Stimulated activated naive CD8-positive, alpha-beta T cell treated with anti-CD3 and anti-CD28 coated beads, Interleukin-15, Interleukin-2, amounts not matched to agents 100 ng/mL and 50 ng/mL, for 24 hours (primary cell): ENCODE measurements around the gene CLCN6.

ENCODE experiments used
- H3K27ac Mint-ChIP-seq: one replicate; pipeline ENCODE4 v1.8.0; 2021; ENCODE audit warnings: mild to moderate bottlenecking, mixed read lengths
- H3K27me3 Mint-ChIP-seq: one replicate; pipeline ENCODE4 v1.8.0; 2021; ENCODE audit warnings: mixed read lengths
- H3K36me3 Mint-ChIP-seq: one replicate; pipeline ENCODE4 v1.8.0; 2021; ENCODE audit warnings: low read depth, mixed read lengths
- H3K4me1 Mint-ChIP-seq: one replicate; pipeline ENCODE4 v1.8.0; 2021; ENCODE audit warnings: low read depth, mixed read lengths
- H3K4me3 Mint-ChIP-seq: one replicate; pipeline ENCODE4 v1.8.0; 2021; ENCODE audit warnings: mild to moderate bottlenecking, mixed read lengths
- H3K9me3 Mint-ChIP-seq: one replicate; pipeline ENCODE4 v1.8.0; 2021; ENCODE audit warnings: mixed read lengths

Gene CLCN6, protein sequence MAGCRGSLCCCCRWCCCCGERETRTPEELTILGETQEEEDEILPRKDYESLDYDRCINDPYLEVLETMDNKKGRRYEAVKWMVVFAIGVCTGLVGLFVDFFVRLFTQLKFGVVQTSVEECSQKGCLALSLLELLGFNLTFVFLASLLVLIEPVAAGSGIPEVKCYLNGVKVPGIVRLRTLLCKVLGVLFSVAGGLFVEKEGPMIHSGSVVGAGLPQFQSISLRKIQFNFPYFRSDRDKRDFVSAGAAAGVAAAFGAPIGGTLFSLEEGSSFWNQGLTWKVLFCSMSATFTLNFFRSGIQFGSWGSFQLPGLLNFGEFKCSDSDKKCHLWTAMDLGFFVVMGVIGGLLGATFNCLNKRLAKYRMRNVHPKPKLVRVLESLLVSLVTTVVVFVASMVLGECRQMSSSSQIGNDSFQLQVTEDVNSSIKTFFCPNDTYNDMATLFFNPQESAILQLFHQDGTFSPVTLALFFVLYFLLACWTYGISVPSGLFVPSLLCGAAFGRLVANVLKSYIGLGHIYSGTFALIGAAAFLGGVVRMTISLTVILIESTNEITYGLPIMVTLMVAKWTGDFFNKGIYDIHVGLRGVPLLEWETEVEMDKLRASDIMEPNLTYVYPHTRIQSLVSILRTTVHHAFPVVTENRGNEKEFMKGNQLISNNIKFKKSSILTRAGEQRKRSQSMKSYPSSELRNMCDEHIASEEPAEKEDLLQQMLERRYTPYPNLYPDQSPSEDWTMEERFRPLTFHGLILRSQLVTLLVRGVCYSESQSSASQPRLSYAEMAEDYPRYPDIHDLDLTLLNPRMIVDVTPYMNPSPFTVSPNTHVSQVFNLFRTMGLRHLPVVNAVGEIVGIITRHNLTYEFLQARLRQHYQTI

GRCh38 chr1:11805422-11806306 lies at the start of gene CLCN6, which contains the start of gene MTHFR:
Gene CLCN6 (plus strand): TSS chr1:11806191. CDS start chr1:11806263, 72 bp downstream.
Gene MTHFR (minus strand): TSS chr1:11805964. CDS start chr1:11803116, 2,848 bp downstream.
- Mint-ChIP-seq H3K9me3 (no peaks in the 10 kb centered on the region), H3K4me3 (peak within 1 kb of the TSS; percentile 97), H3K4me1 (peaks cover 67% of the 10 kb centered on the region), H3K36me3 (peaks cover 27% of the 10 kb centered on the region), H3K27ac (peak within 1 kb of the TSS; percentile 96), H3K27me3 (no peaks in the 10 kb centered on the region)

GRCh38 chr1:11757047-11757446 lies 48.9 kb upstream of the CLCN6 start:
- Mint-ChIP-seq H3K9me3 (no peaks in the 10 kb centered on the region), H3K36me3 (no peaks in the 10 kb centered on the region), H3K4me1 (peaks cover 3% of the 10 kb centered on the region), H3K4me3 (no peak overlapping the region), H3K27me3 (peaks cover 5% of the 10 kb centered on the region), H3K27ac (no peak overlapping the region)

GRCh38 chr1:11759791-11760190 lies 46.2 kb upstream of the CLCN6 start:
- no peak overlapping the region for H3K27ac Mint-ChIP-seq
- peaks cover 3% of the 10 kb centered on the region for H3K4me1 Mint-ChIP-seq
- no peaks in the 10 kb centered on the region for H3K9me3 Mint-ChIP-seq
- H3K36me3 Mint-ChIP-seq = no peaks in the 10 kb centered on the region
- no peak overlapping the region for H3K4me3 Mint-ChIP-seq
- peaks cover 13% of the 10 kb centered on the region for H3K27me3 Mint-ChIP-seq

- Mint-ChIP-seq H3K4me3 (no peak overlapping the region), H3K27ac (no peak overlapping the region), H3K9me3 (no peaks in the 10 kb centered on the region), H3K4me1 (peaks cover 3% of the 10 kb centered on the region), H3K27me3 (peaks cover 13% of the 10 kb centered on the region), H3K36me3 (no peaks in the 10 kb centered on the region)
Measured at GRCh38 chr1:11761285-11761684, 44.7 kb upstream of the CLCN6 start.

GRCh38 chr1:11761988-11762406 lies 44.0 kb upstream of the CLCN6 start, which contains the start of gene C1orf167:
Gene C1orf167 (plus strand): TSS chr1:11762193. CDS start chr1:11764401, 2,208 bp downstream.
- H3K9me3 Mint-ChIP-seq = no peaks in the 10 kb centered on the region
- H3K4me3 Mint-ChIP-seq = no peak within 1 kb of the TSS
- H3K4me1 Mint-ChIP-seq = peaks cover 3% of the 10 kb centered on the region
- no peak within 1 kb of the TSS for H3K27ac Mint-ChIP-seq
- no peaks in the 10 kb centered on the region for H3K36me3 Mint-ChIP-seq
- H3K27me3 Mint-ChIP-seq = peaks cover 13% of the 10 kb centered on the region

- Mint-ChIP-seq H3K27ac (no peak overlapping the region), H3K27me3 (peaks cover 13% of the 10 kb centered on the region), H3K4me3 (no peak overlapping the region), H3K9me3 (no peaks in the 10 kb centered on the region), H3K36me3 (no peaks in the 10 kb centered on the region), H3K4me1 (peaks cover 3% of the 10 kb centered on the region)
Measured at GRCh38 chr1:11764115-11764514, 41.9 kb upstream of the CLCN6 start.

DNA sequence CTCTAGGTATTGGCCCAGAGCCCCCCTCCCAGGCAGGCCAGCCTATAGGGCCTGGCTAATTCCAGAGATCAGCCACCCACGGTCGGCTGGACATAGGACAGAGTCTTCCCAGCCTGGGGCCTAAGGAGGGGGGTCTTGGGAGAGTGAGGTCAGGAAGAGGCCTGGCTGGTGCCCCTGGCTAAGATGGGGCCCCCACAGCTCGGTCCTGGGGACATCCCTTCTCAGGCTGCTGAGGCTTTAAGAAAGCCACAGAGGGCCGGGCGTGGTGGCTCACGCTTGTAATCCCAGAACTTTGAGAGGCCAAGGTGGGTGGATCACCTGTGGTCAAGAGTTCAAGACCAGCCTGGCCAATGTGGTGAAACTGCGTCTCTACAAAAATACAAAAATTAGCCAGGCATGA lies 41.5 kb upstream of the CLCN6 start:
- peaks cover 13% of the 10 kb centered on the region for H3K27me3 Mint-ChIP-seq
- no peak overlapping the region for H3K4me3 Mint-ChIP-seq
- no peaks in the 10 kb centered on the region for H3K9me3 Mint-ChIP-seq

DNA sequence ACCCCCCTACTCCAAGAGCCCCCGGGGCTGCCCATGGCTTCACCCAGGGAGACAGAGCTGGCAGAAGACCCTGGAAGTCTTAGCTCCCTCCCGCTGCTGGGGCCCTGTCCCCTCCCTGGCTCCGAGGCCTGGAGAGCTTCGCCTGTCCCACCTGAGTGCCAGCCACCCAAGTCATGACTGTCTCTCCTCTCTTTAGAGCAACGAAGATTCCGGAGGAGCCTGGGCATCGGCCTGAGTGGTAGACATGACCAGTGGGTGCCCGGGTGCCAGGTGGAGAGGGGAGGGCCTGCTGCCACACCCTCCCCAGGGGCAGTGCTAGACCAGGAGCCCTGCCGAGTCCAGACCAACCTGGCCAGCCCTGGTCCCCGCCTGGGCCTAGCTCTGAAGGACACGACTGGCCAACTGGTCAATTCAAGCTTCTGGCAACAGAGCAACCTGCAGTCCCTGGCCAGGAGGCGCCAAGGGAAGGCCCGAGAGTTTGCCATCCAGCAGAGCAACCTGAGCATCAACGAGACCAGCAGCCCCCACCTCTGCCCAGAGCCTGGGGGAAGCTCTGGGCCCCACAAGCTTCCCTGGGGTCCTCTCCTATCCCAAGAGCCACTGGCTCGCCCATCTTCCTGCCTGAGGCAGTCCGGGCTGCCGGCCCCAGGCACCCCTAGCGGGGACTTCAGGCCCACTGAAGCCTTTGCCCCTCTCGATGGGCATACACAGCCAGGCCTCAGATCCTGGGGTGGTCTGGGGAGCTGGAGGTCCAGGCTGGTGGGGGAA lies 40.1 kb upstream of the CLCN6 start:
- H3K4me1 Mint-ChIP-seq = peaks cover 3% of the 10 kb centered on the region
- H3K27ac Mint-ChIP-seq = no peak overlapping the region
- no peaks in the 10 kb centered on the region for H3K9me3 Mint-ChIP-seq
- H3K4me3 Mint-ChIP-seq = no peak overlapping the region
- H3K27me3 Mint-ChIP-seq = peaks cover 13% of the 10 kb centered on the region
- no peaks in the 10 kb centered on the region for H3K36me3 Mint-ChIP-seq

More for the DNA sequence above, 41.5 kb upstream of the CLCN6 start:
- Mint-ChIP-seq H3K36me3 (no peaks in the 10 kb centered on the region), H3K27ac (no peak overlapping the region), H3K4me1 (peaks cover 3% of the 10 kb centered on the region)

DNA sequence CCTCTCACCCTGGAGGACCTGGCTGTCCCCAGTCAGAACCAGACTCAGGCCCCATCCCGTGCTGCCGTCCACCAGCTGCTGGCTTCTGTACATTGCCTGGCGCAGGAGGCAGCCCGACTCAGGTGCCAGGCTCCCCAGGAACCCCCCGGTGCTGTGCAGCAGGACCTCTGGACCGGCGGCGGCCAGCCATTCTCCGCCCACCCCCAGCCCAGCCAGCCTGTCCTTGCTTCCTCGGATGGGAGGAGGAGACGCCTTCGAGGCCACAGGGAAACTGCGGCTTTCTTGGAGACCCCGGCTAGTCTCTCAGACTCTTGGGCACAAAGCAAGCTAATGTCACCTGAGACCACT lies 39.6 kb upstream of the CLCN6 start:
- Mint-ChIP-seq H3K4me1 (peaks cover 3% of the 10 kb centered on the region), H3K4me3 (no peak overlapping the region), H3K36me3 (no peaks in the 10 kb centered on the region), H3K27me3 (peaks cover 8% of the 10 kb centered on the region), H3K9me3 (no peaks in the 10 kb centered on the region), H3K27ac (no peak overlapping the region)

GRCh38 chr1:11767922-11768704 lies 37.9 kb upstream of the CLCN6 start:
- no peak overlapping the region for H3K27ac Mint-ChIP-seq
- H3K4me3 Mint-ChIP-seq = no peak overlapping the region
- no peaks in the 10 kb centered on the region for H3K9me3 Mint-ChIP-seq
- H3K36me3 Mint-ChIP-seq = no peaks in the 10 kb centered on the region
- H3K4me1 Mint-ChIP-seq = no peaks in the 10 kb centered on the region
- no peaks in the 10 kb centered on the region for H3K27me3 Mint-ChIP-seq

DNA sequence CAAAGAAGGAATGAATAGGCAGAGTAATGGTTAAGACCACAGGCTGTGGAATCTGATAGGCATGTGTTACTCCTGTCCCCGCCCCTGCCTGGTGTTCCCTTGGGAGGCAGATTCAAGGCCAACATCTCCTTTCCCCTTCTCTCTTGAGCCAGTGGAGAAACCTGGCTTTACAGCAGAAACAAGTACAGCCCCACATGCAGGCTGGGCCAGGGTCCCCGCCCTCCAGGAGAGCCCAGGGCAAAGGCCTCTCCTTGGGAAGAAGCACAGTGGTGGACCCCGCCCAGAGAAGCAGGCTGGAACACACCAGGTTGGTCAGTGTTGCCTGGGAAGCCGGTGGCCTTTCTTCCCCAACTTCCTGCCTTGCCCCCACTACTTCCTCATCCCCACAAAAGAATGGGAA lies 37.2 kb upstream of the CLCN6 start:
- Mint-ChIP-seq H3K4me3 (no peak overlapping the region), H3K4me1 (no peaks in the 10 kb centered on the region), H3K27me3 (no peaks in the 10 kb centered on the region), H3K27ac (no peak overlapping the region), H3K36me3 (no peaks in the 10 kb centered on the region), H3K9me3 (no peaks in the 10 kb centered on the region)

DNA sequence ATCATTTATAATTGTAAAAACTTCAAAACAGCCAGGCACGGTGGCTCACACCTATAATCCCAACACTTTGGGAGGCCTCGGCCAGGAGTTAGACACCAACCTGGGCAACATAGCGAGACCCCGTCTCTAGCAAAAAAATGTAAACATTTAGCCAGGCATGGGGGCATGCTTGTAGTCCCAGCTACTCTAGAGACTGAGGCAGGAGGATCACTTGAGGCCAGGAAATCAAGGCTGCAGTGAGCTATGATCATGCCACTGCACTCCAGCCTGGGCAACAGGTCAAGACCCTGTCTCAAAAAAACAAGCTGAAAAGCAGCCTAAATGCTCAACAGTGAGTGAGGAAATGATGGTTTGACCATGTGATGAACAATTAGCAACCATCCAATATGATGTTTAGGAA lies 36.7 kb upstream of the CLCN6 start:
- Mint-ChIP-seq H3K4me1 (no peaks in the 10 kb centered on the region), H3K27ac (no peak overlapping the region), H3K4me3 (no peak overlapping the region)

GRCh38 chr1:11770011-11770410 lies 36.0 kb upstream of the CLCN6 start:
- Mint-ChIP-seq H3K36me3 (no peaks in the 10 kb centered on the region), H3K27me3 (no peaks in the 10 kb centered on the region), H3K27ac (no peak overlapping the region), H3K4me1 (no peaks in the 10 kb centered on the region), H3K9me3 (no peaks in the 10 kb centered on the region), H3K4me3 (no peak overlapping the region)

More for the DNA sequence above, 36.7 kb upstream of the CLCN6 start:
- H3K27me3 Mint-ChIP-seq = no peaks in the 10 kb centered on the region
- no peaks in the 10 kb centered on the region for H3K9me3 Mint-ChIP-seq
- no peaks in the 10 kb centered on the region for H3K36me3 Mint-ChIP-seq
